Measurements from ENCODE around the gene OXSM. TPM values are rescaled to one million over a fixed set of nuclear protein-coding genes. Genes with fewer than 3 reads are reported as not detected.

The OXSM gene
- total and polyA plus RNA-seq, 2 donors (not counting 3 experiments of a cell fraction or from before 2014, with no cell fraction given) = 8.1 to 9.0 TPM

- DNase-seq (ENCODE audit: low read depth, low spot score) = no peak
- H3K4me3 ChIP-seq (replicated peaks in 1 of 3; ENCODE audit: insufficient read depth in 1 of 3, low read depth in 1 of 3, low read length in 3 of 3) = no peak overlapping the region
- no peaks in the 10 kb centered on the region for H3K9me3 ChIP-seq (replicated peaks; ENCODE audit: control insufficient read depth, insufficient read depth, low read length)
- H3K27ac ChIP-seq (ENCODE audit: insufficient read depth, low read depth, low read length) = no peak overlapping the region
- no peak for FAIRE-seq
- intact Hi-C loops (cut with micrococcal nuclease) = no loop called here
- ChIA-PET POLR2A (no interaction called here), CTCF (interaction anchor here (1.2 to 1.6 kb wide), 2 partner anchors 13 to 21 kb away, joined by 3 to 4 read pairs; no protein-coding TSS in a partner anchor)
- H3K9ac ChIP-seq (replicated peaks; ENCODE audit: extremely low read depth, insufficient read depth, low read length) = no peak overlapping the region
- H2AFZ ChIP-seq (ENCODE audit: low read depth, low read length) = no peak overlapping the region
- peaks cover 4% of the 10 kb centered on the region for H3K4me1 ChIP-seq (ENCODE audit: control insufficient read depth, extremely low read depth, insufficient read depth, low read length)
- dilution Hi-C loops (cut with MboI; ENCODE audit: extremely low pct_ligation_motif_present, low sequenced_read_pairs) = no loop called here
- H3K9me1 ChIP-seq (replicated peaks; ENCODE audit: control insufficient read depth, extremely low read depth, insufficient read depth, low read length) = no peaks in the 10 kb centered on the region
- TF ChIP-seq MAX (IDR thresholded peaks at IDR 0.05; ENCODE audit: insufficient read depth, insufficient read length) (no peak), GATA2 (IDR thresholded peaks at IDR 0.05; ENCODE audit: insufficient read depth, insufficient read length, low read depth, low read length) (no peak), CTCF (IDR thresholded peaks at IDR 0.05; ENCODE audit: extremely low read depth in 1 of 2, insufficient read depth in 1 of 2, low read depth in 1 of 2, low read length in 2 of 2) (no peak), JUN (IDR thresholded peaks at IDR 0.05; ENCODE audit: borderline replicate concordance, insufficient read depth, insufficient read length, low read depth) (no peak), EZH2 (IDR thresholded peaks at IDR 0.05; ENCODE audit: borderline replicate concordance, low read depth, low read length, severe bottlenecking) (no peak), MYC (IDR thresholded peaks at IDR 0.05; ENCODE audit: low read depth, low read length) (no peak)
- H3K36me3 ChIP-seq (ENCODE audit: control insufficient read depth in 2 of 2, extremely low read depth in 1 of 2, insufficient read depth in 2 of 2, low read length in 2 of 2) = peaks cover 2 to 3% of the 10 kb centered on the region in 2 experiments
- no peak overlapping the region for H3K4me2 ChIP-seq (ENCODE audit: insufficient read depth, low read length)
- no peaks in the 10 kb centered on the region for H3K79me2 ChIP-seq (ENCODE audit: control insufficient read depth, insufficient read depth, low read length)
- H4K20me1 ChIP-seq (replicated peaks; ENCODE audit: control insufficient read depth, extremely low read depth, insufficient read depth, low read length) = no peaks in the 10 kb centered on the region
- no TSS peak for BruUV-seq (replicated peaks)
- H3K27me3 ChIP-seq (ENCODE audit: control insufficient read depth in 2 of 2, insufficient read depth in 2 of 2, low read length in 2 of 2) = no peaks in the 10 kb centered on the region
Observed at GRCh38 chr3:25748189-25748588, 41.7 kb upstream of the OXSM start.

All from endothelial cell of umbilical vein (primary cell).